Measurements from ENCODE around the gene HADHA.

DNA sequence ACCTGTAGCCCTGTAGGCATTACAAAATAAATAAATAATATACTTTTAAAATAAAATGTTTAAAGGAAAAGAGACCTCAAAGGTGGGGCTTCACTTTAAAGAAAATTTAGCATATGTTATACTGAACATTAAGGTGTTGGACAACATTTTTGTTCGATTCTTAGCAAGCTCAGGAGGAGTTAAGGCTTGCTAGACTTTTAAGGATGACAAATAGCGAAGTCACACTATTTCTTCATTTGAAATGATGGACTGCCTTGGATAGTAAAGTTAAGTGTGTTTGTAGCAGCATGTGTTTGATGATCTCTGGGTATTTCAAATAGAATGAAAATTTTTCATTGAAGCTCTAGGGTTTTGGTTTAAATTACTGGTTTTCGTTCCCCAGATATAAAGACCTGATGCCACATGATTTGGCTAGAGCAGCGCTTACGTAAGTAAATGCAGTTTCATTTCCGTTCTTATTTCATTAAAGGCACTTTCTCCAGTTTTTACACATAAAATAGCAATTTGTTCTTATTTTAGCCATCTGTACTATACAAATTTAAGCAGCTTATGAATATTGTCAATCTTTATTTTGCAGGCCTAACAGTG, 25.2 kb upstream of the HADHA start:
- TF ChIP-seq CTCF (IDR thresholded peaks at IDR 0.05; ENCODE audit: insufficient read depth, low read depth, low read length) (no peak), EZH2 (IDR thresholded peaks at IDR 0.05; ENCODE audit: insufficient read depth, low read length) (no peak)

Measured in astrocyte (in vitro differentiated cells and primary cell).